GM04503 (cell line): ENCODE results near the gene ZNF823.
"Not testable (repeated sequence)": the region's sequence is repeated elsewhere in the genome, so short reads cannot be mapped to it uniquely, and the experiment has no call there.

Experiments used
- DNase-seq: peaks from one replicate; pipeline ENCODE4 v3.0.0-alpha.2; 2012; ENCODE audit warnings: low read depth

Gene ZNF823

DNA sequence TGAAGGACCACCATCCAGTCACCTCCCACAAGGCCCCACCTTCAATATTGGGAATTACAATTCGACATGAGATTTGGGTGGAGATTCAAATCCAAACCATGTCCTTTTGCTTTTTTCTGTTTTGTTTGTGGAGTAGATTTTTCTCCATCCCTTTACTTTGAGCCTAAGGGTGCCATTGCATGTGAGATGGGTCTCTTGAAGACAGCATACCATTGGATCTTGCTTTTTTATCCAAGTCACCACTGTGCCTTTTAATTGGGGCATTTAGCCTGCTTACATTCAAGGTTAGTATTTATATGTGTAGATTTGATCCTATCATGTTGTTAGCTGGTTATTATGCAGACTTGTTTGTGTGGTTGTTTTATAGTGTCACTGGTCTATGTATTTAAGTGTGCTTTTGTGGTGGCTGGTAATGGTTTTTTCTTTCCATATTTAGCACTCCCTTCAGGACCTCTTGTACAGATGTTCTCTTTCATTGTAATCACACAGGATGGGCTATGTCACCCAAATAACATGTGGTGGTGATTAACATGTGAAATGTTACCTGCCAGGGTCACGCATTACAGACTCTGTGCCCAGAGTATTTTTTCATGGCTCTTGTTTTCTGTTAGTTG lies 58.0 kb downstream of the ZNF823 start:
- no peak for DNase-seq

DNA sequence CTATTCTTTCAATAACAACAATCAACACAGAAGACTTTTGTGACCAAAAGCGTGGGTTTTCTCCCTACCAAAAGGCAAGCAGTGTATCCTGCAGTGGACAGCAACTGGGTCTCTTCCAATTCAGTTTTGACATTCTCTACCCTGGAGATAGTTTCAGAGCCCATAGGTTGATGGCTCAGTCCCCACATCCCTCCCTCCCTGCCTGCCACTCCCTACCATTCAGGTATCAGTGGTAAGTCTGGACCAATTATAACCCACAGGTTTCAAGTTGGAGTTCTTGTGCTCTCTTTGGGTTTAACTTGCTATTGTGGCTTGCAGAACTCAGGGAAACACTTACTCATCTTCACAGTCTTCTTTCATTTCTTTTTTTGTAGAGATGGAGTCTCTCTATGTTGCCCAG lies 60.2 kb downstream of the ZNF823 start:
- no peak for DNase-seq

DNA sequence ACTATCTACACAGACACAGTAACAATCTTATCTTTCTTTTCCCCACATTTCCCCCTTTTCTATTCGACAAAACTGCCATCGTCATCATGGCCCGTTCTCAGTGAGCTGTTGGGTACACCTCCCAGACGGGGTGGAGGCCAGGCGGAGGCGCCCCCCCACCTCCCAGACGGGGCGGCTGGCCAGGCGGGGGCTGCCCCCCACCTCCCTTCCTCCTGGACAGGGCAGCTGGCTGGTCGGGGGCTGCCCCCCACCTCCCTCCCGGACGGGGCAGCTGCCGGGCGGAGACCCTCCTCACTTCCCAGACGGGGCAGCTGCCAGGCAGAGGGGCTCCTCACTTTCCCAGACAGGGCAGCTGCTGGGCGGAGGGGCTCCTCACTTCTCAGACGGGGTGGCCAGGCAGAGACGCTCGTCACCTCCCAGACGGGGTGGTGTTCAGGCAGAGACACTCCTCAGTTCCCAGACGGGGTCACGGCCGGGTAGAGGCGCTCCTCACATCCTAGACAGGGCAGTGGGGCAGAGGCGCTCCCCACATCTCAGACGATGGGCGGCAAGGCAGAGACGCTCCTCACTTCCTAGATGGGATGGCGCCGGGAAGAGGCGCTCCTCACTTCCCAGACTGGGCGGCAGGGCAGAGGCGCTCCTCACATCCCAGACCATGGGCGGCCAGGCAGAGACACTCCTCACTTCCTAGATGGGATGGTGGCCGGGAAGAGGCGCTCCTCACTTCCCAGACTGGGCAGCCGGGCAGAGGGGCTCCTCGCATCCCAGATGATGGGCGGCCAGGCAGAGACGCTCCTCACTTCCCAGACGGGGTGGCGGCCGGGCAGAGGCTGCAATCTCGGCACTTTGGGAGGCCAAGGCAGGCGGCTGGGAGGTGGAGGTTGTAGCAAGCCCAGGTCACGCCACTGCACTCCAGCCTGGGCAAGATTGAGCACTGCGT lies 61.8 kb downstream of the ZNF823 start:
- not testable (repeated sequence) for DNase-seq

DNA sequence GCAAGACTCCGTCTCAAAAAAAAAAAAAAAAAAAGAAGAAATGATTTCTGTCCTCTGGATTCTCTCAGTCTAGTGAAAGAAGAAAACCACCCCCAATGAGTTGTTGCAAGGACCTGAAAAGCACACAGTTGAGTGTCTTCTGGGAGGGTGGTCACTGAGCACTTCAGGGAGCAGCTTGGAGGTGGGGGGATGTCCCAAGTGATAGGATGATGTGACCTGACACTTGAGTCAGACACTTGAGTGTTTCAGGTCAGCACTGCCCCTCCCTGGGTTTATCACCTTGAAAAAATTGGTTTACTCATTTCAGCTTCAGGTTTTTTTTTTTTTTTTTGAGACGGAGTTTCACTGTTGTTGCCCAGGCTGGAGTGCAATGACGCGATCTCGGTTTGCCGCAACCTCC lies 63.2 kb downstream of the ZNF823 start:
- DNase-seq, result no peak

GRCh38 chr19:11674067-11674492 lies 64.7 kb downstream of the ZNF823 start:
- DNase-seq, result no peak

DNA sequence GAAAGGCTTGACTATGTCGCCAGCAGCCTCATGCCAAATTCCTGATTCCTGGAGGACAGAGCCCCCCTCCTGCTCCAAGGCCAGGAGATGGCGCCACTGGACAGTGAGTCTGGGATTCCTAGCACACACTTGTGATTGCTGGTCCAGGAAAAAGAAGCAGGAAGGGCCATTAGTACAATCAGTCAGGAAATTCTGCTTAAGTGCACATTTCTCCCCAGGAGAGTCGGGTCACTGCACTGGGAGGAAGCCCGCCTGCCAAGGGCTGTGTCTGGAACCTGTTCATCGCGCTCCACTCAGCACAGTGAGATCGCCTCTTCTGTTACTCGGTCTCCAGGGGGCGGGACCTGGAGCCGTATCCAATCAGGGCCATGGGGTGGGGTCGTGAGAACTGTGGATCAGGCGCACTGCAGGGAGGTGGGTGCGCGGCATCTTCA lies 65.1 kb downstream of the ZNF823 start:
- no peak for DNase-seq
